ENCODE data around the gene CAPN7.
"Not testable (repeated sequence)": the region's sequence is repeated elsewhere in the genome, so short reads cannot be mapped to it uniquely, and the experiment has no call there.

CAPN7 gene

DNA sequence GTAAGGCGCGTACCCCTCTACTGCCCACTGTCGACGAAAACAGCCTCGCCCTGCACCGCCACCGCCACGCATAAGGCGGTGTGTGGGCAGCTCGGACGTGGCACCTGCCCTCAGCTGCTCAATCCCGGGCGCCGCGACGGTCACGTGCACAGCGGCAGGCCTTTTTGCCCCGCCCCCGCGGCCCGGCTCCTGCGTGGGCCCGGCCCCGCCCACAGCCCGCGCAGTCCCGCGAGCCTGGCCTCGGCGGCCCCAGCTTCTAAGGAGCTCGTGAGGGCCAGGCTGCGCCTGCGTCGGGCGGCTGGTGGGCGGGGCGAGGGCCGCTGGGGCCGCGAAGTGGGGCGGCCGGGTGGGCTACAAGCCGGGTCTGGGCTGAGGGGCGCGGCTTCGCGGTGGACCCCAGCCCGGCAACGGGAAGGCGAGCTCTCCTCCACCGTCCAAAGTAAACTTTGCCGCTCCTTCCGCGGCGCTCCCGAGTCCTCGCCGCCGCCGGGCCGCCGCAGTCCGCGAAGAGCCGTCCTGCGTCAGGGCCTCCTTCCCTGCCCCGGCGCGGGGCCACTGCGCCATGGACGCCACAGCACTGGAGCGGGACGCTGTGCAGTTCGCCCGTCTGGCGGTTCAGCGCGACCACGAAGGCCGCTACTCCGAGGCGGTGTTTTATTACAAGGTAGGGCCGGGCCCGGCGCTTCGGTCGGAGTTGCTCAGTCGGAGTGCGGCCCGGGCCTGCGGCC is at the start of gene CAPN7:
TSS of gene CAPN7 (plus strand) at position 313 of the 728 bp plus-strand sequence. CDS start at position 563, 250 bp downstream.
- no peak for DNase-seq

DNA sequence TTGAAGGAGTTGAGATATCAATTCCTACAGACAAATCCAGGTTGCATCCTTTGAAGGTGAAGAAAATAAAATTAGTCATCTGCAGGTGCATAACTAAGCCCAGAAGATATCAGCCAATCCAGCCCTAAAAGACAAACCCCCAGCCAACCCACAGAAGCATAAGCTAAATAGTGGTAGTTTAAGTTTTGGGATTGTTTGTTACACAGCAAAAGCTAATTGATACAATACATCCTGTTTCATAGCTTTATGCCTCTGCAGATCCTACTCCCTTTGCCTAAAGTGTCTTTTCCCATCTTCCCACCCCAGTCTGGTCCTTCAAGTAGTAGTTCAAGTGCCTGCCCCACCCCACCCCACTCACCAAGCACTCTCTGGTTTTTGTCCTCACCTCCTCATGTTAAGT is 48.6 kb upstream of the CAPN7 start:
- DNase-seq, result no peak

DNA sequence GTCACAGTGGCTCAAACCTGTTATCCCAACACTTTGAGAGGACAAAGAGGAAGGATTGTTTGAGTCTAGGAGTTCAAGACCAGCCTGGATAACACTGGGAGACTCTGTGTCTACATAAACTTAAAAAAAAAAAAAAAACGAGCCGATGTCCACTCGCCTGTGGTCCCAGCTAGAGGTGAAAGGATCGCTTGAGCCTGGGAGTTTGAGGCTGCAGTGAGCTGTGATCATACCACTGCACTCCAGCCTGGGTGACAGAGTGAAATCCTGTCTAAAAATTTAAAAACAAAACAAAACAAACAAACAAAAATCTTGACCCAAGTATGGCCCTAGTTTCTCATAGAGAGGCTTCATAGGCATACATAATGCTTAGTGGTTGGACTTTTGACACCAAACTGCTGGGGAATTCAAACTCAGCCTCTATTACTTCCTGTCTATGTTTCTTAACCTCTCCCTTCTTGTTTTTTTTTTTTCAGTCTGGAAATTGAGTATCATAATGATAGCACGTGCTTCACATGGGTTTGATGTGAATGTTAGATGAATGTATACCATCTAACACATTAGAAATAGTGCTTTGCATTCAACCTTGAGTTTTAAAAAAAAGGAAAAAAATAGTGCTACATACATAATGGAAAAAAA is 46.4 kb upstream of the CAPN7 start:
- no peak for DNase-seq

- DNase-seq, result no peak
These were observed 45.4 kb upstream of the CAPN7 start for GRCh38 chr3:15160662-15161061.

GRCh38 chr3:15161133-15161532 is 44.9 kb upstream of the CAPN7 start:
- no peak for DNase-seq

- DNase-seq, result not testable (repeated sequence)
These were observed 42.4 kb upstream of the CAPN7 start for GRCh38 chr3:15163656-15164055.

DNA sequence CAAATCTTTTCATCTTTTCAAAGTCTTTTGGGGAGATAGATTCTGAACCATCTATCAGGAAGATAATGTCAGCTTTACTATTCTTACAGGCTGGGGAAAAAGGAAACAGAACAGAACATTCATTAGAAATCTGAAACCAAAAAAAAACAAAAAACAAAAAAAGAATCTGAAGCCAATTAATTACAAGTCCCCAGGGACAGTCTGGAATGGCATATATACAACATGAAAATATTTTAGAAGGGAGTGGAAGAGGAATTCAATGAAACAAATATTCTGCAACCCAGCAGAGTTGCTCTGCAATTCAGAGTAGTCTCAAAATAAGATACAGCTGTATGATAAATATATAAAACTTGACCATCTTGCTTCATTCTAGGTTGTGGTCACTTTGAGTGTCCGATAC is 41.7 kb upstream of the CAPN7 start:
- DNase-seq, result no peak

DNA sequence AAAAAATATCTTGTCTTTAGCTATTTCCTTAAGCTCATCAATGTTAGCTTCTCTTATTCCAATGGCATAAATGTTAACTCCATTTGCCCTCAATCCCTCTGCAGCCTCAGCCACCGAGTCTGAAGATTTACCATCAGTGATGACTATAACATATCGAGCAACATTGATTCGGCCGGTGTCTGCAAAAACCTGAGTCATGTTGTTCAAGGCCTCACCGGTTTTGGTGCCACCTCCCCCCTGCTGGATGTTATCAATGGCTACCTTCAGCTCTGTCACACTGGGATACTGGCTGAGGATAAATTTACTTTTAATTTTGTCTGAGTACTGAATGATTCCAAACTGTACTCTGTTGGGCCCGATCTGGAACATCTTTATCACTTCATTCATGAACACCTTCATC is 41.0 kb upstream of the CAPN7 start:
- DNase-seq, result no peak

DNA sequence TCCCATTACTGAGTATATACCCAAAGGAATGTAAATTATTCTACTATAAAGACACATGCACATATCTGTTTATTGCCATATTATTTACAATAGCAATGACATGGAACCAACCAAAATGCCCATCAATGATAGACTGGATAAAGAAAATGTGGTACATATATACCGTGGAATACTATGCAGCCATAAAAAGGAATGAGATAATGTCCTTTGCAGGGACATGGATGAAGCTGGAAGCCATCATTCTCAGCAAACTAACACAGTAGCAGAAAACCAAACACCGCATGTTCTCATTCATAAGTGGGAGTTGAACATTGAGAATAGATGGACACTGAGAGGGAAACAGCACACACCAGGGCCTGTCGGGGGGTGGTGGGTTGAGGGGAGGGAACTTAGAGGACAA is 39.7 kb upstream of the CAPN7 start:
- DNase-seq, result not testable (repeated sequence)

- DNase-seq, result no peak
These were observed 35.0 kb upstream of the CAPN7 start for GRCh38 chr3:15171096-15171495.

DNA sequence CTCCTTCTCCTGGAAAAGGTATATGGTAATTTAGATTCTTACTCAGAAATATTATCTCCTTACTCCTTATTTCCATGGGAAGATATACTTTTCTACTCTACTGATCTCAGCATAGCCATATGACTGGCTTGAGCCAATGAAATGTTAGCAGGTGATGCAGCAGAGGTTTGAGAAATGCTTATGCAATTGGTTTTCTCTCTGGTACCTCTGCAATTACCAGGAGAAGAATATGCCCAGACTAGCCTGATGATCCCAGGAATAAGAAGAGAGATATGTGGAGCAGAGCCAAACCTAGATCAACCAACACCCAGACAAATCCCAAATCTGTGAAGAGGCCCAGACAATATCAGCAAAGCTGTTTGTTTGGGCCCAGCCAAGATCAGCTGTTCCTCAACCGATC is 33.2 kb upstream of the CAPN7 start:
- DNase-seq, result no peak

- DNase-seq, result no peak
These were observed 31.1 kb upstream of the CAPN7 start for GRCh38 chr3:15174953-15175352.

GRCh38 chr3:15175605-15176004 is 30.4 kb upstream of the CAPN7 start:
- DNase-seq, result no peak

GRCh38 chr3:15180042-15180611 is 25.9 kb upstream of the CAPN7 start:
- no peak for DNase-seq

DNA sequence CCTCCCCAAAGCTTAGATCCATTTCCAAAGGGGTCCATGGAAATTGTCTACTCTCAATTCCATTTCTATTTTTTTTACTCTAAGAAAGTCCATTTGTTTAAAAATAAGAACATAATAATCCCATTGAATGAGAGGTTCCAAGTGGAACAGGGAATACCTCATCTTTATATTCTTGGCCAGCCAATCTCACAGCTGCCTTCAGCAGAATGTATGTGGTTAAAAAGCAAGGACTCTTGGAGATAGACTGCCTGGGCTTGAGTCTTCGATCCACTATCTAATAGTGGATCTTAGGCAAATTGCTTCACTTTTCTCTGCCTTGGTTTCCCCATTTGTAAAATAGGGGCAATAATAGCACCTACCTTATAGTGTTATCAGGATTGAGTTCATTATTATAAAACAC is 24.5 kb upstream of the CAPN7 start:
- DNase-seq, result no peak

DNA sequence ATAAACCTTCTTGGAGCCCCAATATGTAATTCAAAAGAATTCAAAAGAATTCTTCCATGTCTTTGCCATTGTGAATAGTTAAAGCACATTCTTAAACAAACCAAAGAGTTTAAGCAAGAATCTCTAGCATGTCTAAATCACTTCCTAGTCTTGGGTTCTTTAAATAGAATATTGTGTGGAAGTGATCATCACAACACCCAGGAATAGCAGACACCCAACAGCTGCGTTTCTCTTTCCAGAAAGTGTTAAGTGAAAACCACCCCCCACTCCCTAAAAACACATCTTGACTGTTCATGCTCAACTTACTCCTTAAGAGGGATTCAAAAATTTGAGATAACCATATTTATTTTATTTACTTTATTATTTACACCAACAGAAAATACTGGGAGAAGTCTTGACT is 24.1 kb upstream of the CAPN7 start:
- DNase-seq, result no peak

GRCh38 chr3:15183011-15183410 is 23.0 kb upstream of the CAPN7 start:
- no peak for DNase-seq

DNA sequence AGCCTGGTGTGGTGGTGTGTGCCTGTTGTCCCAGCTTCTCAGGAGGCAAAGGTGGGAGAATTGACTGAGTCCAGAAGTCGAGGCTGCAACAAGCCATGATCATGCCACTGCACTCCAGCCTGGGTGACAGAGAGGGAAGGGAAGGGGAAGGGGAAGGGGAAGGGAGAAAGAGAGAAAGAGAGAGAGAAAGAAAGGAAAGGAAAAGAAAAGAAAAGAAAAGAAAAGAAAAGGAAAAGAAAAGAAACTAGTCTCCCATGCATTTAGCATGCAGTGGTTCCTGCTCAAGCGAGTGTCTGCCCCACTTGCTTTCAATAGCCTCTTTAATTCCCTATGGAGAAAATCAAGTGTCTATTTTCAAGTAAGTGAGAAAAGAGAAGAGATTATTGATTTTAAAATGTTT is 20.6 kb upstream of the CAPN7 start:
- no peak for DNase-seq

DNA sequence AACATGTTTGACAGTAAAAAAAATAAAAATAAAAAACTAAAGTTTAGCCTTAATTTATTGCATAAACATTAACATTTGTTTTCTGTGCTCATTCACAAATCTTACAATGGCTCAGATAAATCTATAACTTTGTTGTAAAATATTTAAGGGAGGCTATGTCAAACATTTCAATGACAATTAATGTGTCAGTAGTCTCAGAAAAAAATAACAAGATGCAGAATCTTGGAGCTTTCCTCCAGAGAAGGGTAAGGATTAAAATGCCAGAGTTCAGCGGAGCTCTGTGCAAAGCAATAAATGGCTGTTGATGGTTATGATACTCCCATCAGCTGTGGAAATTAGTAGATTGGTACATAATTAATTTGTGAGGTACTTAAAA is 20.0 kb upstream of the CAPN7 start:
- no peak for DNase-seq

DNA sequence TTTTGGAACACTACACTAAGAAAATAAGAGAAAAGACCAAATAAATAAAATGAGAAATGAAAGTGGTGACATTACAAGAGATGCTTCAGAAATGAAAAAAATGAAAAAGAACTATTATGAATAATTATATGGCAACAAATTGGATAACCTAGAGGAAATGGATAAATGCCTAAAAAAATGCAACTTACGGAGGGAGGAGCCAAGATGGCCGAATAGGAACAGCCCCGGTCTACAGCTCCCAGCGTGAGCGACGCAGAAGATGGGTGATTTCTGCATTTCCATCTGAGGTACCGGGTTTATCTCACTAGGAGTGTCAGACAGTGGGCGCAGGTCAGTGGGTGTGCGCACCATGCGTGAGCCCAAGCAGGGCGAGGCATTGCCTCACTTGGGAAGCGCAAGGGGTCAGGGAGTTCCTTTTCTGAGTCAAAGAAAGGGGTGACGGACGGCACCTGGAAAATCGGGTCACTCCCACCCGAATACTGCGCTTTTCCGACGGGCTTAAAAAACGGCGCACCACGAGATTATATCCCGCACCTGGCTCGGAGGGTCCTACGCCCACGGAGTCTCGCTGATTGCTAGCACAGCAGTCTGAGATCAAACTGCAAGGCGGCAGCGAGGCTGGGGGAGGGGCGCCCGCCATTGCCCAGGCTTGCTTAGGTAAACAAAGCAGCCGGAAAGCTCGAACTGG is 19.4 kb upstream of the CAPN7 start:
- DNase-seq, result not testable (repeated sequence)

GRCh38 chr3:15197340-15198029 is 8.6 kb upstream of the CAPN7 start:
- no peak for DNase-seq

DNA sequence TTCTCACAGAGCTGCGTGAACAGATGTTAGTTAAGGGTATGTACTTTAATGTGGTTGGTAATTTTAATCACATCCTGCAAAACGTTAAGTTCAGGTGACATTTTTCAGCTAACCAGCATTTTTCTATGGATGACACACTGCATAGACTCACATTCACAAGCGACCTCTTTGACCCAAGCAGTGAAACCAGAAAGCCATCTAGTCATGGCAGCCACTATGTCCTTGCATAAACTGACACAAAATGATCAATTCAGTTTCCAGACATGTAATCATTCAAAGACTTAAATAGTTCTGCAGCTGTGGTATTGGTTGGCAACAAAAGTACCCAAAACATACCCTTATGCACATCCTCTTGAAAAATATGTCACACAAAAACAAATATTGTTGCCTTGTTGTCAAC is 7.4 kb upstream of the CAPN7 start:
- no peak for DNase-seq

GRCh38 chr3:15199493-15200105 is 6.4 kb upstream of the CAPN7 start:
- no peak for DNase-seq
